C4-2B (cell line): ENCODE results near the gene SHROOM3.

ENCODE experiments used
- H3K27ac ChIP-seq: fragments of 450-650 bp; 2 replicates; pipeline ENCODE4 v1.5.1; 2017
- ZFX ChIP-seq: fragments of 450-650 bp; IDR thresholded peaks from 2 replicates; pipeline ENCODE4 v1.6.1; 2017
- TF ChIP-seq, protein P1 (sequence below): fragments of 450-650 bp; conservative IDR thresholded peaks from 2 replicates; pipeline ENCODE4 v1.5.1; 2017; ENCODE audit warnings: mild to moderate bottlenecking

SHROOM3 gene

DNA sequence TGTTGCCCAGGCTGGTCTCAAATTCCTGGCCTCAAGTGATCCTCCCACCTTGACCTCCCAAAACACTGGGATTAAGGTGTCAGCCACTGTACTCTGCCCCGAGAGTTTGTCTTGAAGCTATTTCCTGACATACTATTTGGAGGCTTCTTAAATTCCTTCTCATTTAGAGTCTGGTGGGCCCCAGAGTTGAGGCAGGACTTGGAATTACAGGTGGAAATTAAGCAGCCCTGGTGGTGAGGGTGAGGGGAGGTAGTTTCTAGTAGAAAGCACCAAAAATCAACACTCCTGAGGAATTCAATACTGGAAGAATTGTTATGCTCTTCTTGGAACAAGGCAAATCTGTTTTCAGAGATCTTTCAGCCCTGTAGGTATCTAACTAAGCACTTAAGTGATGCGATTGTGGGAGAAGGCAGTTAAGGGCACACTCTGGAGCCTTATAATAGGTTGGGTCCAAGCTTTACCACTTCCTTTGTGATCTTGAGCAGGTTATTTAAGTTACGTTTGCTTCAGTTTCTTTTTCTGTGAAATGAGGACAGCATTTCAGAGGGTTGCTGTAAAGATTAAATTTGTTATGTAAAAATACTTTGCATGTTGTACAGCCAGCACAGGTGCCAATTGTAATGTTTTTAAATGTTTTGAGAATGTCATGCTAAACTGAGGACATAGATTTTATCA is 262.2 kb downstream of the SHROOM3 start:
- TF ChIP-seq ZFX, result no peak
- TF ChIP-seq, protein P1, sequence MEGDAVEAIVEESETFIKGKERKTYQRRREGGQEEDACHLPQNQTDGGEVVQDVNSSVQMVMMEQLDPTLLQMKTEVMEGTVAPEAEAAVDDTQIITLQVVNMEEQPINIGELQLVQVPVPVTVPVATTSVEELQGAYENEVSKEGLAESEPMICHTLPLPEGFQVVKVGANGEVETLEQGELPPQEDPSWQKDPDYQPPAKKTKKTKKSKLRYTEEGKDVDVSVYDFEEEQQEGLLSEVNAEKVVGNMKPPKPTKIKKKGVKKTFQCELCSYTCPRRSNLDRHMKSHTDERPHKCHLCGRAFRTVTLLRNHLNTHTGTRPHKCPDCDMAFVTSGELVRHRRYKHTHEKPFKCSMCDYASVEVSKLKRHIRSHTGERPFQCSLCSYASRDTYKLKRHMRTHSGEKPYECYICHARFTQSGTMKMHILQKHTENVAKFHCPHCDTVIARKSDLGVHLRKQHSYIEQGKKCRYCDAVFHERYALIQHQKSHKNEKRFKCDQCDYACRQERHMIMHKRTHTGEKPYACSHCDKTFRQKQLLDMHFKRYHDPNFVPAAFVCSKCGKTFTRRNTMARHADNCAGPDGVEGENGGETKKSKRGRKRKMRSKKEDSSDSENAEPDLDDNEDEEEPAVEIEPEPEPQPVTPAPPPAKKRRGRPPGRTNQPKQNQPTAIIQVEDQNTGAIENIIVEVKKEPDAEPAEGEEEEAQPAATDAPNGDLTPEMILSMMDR, result no peak
- H3K27ac ChIP-seq, result no peak overlapping the region

DNA sequence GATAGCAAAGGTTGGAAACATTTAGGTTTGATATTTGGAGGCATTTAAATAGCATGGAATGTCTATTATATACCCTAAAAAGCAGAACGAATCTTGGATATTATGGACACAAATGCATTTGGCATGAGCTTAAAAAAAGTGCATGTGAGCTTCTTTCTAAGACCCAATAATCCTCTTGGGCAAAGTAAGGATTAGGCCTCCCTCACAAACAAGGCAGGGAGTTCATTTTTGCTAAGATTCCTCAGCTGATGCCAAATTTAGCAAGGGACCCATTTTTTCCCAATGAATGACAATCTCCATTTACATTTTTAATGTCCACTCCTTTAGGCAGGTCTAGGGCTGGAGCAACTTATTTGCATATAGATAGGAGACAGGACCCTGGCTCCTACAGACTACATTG is 263.1 kb downstream of the SHROOM3 start:
- TF ChIP-seq, protein P1, result no peak
- no peak for TF ChIP-seq ZFX
- no peak overlapping the region; the same call in 1 of the 2 replicates for H3K27ac ChIP-seq

DNA sequence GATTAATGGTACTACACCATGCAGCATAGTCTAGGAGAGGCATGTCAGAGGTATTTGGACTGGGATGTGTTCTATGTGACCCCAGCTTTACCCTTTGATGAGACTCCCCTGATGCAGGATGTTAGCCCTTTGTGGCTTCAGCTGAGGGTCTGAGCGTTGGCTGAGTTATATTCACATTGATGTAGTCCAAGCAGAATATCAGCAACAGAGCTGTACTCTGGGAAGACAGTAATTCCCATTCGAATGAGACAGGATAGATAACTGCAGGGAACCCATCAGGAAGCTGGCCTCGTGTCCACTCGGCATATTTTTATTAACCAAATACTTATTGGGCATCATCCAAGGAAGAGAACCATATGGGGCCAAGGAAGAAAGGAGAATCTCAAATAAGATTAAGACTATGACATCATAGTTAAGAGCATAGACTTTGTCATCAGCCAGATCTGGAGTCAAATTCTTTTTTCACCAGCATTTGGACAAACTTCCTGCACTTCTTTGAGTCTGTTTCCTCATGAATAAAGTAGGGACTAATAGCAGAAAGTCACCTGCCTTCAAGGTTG is 264.8 kb downstream of the SHROOM3 start:
- peak overlapping the region; percentile 60; the same call in 1 of the 2 replicates for H3K27ac ChIP-seq
- no peak for TF ChIP-seq ZFX
- TF ChIP-seq, protein P1, result no peak

DNA sequence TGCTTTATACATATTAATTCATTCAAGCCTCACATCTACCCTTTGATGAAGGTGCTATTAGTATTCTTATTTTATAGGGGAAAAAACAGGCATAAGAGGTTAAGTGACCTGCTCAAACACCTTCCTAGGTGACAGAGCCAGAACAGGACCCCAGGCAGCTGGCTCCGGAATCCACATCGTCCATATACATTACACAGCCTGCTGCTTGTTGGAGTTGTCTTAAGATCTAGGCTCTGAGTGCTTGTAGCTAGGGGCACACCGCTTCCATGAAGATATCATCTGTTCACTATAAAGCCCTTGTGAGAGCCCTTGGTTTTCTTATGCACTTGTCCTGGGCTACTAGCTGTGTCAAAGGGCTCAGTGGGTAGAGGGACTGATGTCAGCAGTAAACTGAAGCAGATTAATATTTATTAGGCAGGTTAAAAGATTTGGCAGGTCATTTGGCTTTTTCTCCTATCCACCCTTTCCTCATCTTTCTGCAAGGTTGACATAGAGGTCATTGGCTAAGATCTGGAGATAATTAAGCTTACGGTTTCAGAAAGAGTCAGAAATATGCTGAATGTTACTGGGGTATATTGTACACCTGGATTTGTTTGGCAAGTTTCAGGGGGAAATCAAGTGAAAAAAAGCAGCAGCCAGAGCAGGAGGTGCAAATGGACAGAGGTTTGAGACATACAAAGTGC is 267.6 kb downstream of the SHROOM3 start:
- TF ChIP-seq ZFX, result no peak
- TF ChIP-seq, protein P1, result no peak
- peak overlapping the region; percentile 87; the same call in 1 of the 2 replicates for H3K27ac ChIP-seq

DNA sequence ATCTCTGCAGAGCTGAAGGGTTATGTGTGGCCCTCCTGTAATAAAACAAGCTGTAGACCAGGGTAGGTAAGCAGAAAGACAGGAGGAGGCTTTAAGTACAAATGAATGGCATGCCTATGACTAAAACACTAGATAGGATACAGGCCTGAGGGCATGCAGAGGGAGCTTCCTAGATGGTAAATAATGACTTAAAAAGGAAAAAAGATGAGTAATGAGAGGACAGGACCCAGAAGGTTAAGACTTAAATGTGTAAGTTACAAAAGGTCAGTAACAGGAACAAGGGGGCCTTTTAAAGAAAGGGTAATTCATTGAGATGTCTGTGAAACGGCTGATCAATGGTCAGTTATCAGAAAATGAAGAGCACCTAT is 268.1 kb downstream of the SHROOM3 start:
- TF ChIP-seq, protein P1, result no peak
- no peak for TF ChIP-seq ZFX
- H3K27ac ChIP-seq, result peak overlapping the region; percentile 87; the same call in 1 of the 2 replicates

DNA sequence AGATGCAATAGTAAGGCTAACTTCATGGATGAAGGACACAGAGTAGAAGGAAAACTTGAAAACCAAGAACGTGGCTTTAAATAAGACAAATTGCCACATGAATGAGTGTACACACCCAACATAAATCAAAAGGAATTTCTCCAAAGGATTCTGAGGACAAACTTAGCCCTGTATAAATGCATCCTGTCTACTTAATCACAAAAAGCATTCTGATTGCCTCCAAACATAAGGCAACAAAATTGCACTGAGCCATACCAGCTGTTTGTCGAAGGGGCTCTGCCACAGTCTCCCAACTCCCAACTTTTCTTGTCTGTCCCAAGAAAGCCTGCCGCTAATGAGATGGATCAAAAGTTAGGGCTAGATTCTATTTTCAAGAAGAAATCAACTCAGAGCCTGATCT is 268.6 kb downstream of the SHROOM3 start:
- peak overlapping the region; percentile 87; the same call in 1 of the 2 replicates for H3K27ac ChIP-seq
- TF ChIP-seq ZFX, result no peak
- TF ChIP-seq, protein P1, result no peak

DNA sequence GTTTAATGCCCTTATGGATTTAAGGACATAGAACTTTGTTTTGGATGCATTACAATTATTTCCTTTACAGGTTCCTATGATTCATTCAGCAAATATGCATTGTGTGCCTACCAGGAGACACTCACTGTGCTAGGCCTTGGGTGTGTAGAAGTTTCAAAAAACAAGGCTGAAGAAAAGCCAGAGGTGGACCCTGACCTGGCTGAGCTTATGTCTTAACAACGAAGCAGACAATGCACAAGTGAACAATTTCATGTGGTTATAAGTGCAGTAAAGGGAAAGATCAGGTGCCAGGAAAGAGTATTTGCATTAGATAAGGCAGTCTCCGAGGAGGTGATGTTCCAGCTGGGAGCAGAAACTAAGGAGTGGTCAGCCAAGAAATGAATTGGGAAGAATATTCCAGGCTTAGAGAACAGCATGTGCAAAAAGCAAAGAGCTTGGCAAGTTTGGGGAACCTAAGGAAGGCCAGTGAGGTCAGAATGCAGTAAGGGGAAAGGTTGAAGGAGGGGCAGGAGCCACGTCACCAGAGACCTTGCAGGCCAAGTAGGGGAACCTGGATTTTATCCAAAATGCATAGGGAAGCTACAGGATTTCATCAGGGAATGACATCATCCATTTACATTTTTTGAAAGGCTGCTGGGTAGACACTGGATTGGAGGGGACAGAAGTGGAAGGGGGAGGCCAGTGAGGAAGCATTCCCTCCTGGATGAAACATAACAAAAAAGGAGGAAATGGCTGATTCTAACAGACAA is 269.3 kb downstream of the SHROOM3 start:
- TF ChIP-seq, protein P1, result no peak
- no peak for TF ChIP-seq ZFX
- peak overlapping the region; percentile 87 for H3K27ac ChIP-seq
